Measurements from ENCODE around the gene KAZN. TPM values are rescaled to one million over a fixed set of nuclear protein-coding genes. Genes with fewer than 3 reads are reported as not detected.

Gene KAZN
- total and polyA plus RNA-seq, 4 donors = 4.4 to 19.3 (median 9.6) TPM

GRCh38 chr1:14954930-14955329 is 356.4 kb downstream of the KAZN start:
- ATAC-seq (ENCODE audit: low FRiP score) (no peak), DNase-seq (no peak)
- Histone ChIP-seq H3K4me3 (ENCODE audit: low read length in 2 of 2) (no peak overlapping the region), H3K4me1 (ENCODE audit: control insufficient read depth in 1 of 2, insufficient read depth in 2 of 2, low read length in 2 of 2) (no peaks in the 10 kb centered on the region), H3K9me3 (ENCODE audit: control insufficient read depth, low read length) (no peaks in the 10 kb centered on the region), H3K27me3 (ENCODE audit: control insufficient read depth in 1 of 2, insufficient read depth in 2 of 2, low read length in 1 of 2) (no peaks in the 10 kb centered on the region), H3K36me3 (ENCODE audit: control insufficient read depth in 1 of 2, insufficient read depth in 2 of 2, low read length in 1 of 2) (no peaks in the 10 kb centered on the region), H3K27ac (ENCODE audit: low read depth in 1 of 2, low read length in 2 of 2) (no peak overlapping the region)
- 92 to 93% methylated on average over 10 of the region's 10 CpGs for WGBS, 2 donors
- intact Hi-C loops (cut with DNase I) = no loop called here

- whole genome bisulfite sequencing, 2 donors = 91 to 95% methylated on average over 5 of the region's 5 CpGs
- DNase-seq = no peak
- intact Hi-C loops (cut with DNase I) = no loop called here
- no peak overlapping the region for H3K27ac ChIP-seq (ENCODE audit: low read depth in 1 of 2, low read length in 2 of 2)
- no peak overlapping the region for H3K4me3 ChIP-seq (ENCODE audit: low read length in 2 of 2)
- no peaks in the 10 kb centered on the region for H3K36me3 ChIP-seq (ENCODE audit: control insufficient read depth in 1 of 2, insufficient read depth in 2 of 2, low read length in 1 of 2)
- H3K4me1 ChIP-seq (ENCODE audit: control insufficient read depth in 1 of 2, insufficient read depth in 2 of 2, low read length in 2 of 2) = no peaks in the 10 kb centered on the region
- no peaks in the 10 kb centered on the region for H3K9me3 ChIP-seq (ENCODE audit: control insufficient read depth, low read length)
- ATAC-seq (ENCODE audit: low FRiP score) = no peak
- no peaks in the 10 kb centered on the region for H3K27me3 ChIP-seq (ENCODE audit: control insufficient read depth in 1 of 2, insufficient read depth in 2 of 2, low read length in 1 of 2)
Observed at GRCh38 chr1:14955402-14955801, 356.9 kb downstream of the KAZN start.

GRCh38 chr1:14955976-14956375 is 357.5 kb downstream of the KAZN start:
- Histone ChIP-seq H3K4me3 (ENCODE audit: low read length in 2 of 2) (no peak overlapping the region), H3K27me3 (ENCODE audit: control insufficient read depth in 1 of 2, insufficient read depth in 2 of 2, low read length in 1 of 2) (no peaks in the 10 kb centered on the region), H3K36me3 (ENCODE audit: control insufficient read depth in 1 of 2, insufficient read depth in 2 of 2, low read length in 1 of 2) (no peaks in the 10 kb centered on the region), H3K4me1 (ENCODE audit: control insufficient read depth in 1 of 2, insufficient read depth in 2 of 2, low read length in 2 of 2) (no peaks in the 10 kb centered on the region), H3K27ac (ENCODE audit: low read depth in 1 of 2, low read length in 2 of 2) (no peak overlapping the region), H3K9me3 (ENCODE audit: control insufficient read depth, low read length) (no peaks in the 10 kb centered on the region)
- WGBS, 2 donors = 33 to 44% methylated on average over 4 of the region's 4 CpGs
- intact Hi-C loops (cut with DNase I) = no loop called here
- no peak for DNase-seq
- ATAC-seq (ENCODE audit: low FRiP score) = no peak

GRCh38 chr1:14956579-14957195 is 358.2 kb downstream of the KAZN start:
- Histone ChIP-seq H3K4me3 (ENCODE audit: low read length in 2 of 2) (no peak overlapping the region), H3K27me3 (ENCODE audit: control insufficient read depth in 1 of 2, insufficient read depth in 2 of 2, low read length in 1 of 2) (no peaks in the 10 kb centered on the region), H3K36me3 (ENCODE audit: control insufficient read depth in 1 of 2, insufficient read depth in 2 of 2, low read length in 1 of 2) (no peaks in the 10 kb centered on the region), H3K9me3 (ENCODE audit: control insufficient read depth, low read length) (no peaks in the 10 kb centered on the region), H3K4me1 (ENCODE audit: control insufficient read depth in 1 of 2, insufficient read depth in 2 of 2, low read length in 2 of 2) (no peaks in the 10 kb centered on the region), H3K27ac (ENCODE audit: low read depth in 1 of 2, low read length in 2 of 2) (no peak overlapping the region)
- intact Hi-C loops (cut with DNase I) = no loop called here
- DNase-seq (no peak), ATAC-seq (ENCODE audit: low FRiP score) (no peak)
- 82 to 89% methylated on average over 11 of the region's 11 CpGs for WGBS, 2 donors

GRCh38 chr1:14957375-14958098 is 359.1 kb downstream of the KAZN start:
- intact Hi-C loops (cut with DNase I) = no loop called here

GRCh38 chr1:14958249-14959058 is 360.0 kb downstream of the KAZN start:
- Histone ChIP-seq H3K4me1 (ENCODE audit: control insufficient read depth in 1 of 2, insufficient read depth in 2 of 2, low read length in 2 of 2) (no peaks in the 10 kb centered on the region), H3K27ac (ENCODE audit: low read depth in 1 of 2, low read length in 2 of 2) (no peak overlapping the region), H3K27me3 (ENCODE audit: control insufficient read depth in 1 of 2, insufficient read depth in 2 of 2, low read length in 1 of 2) (no peaks in the 10 kb centered on the region), H3K9me3 (ENCODE audit: control insufficient read depth, low read length) (no peaks in the 10 kb centered on the region), H3K4me3 (ENCODE audit: low read length in 2 of 2) (no peak overlapping the region), H3K36me3 (ENCODE audit: control insufficient read depth in 1 of 2, insufficient read depth in 2 of 2, low read length in 1 of 2) (no peaks in the 10 kb centered on the region)
- intact Hi-C loops (cut with DNase I) = no loop called here
- WGBS, 2 donors = 84 to 85% methylated on average over 19 of the region's 19 CpGs
- DNase-seq (no peak), ATAC-seq (ENCODE audit: low FRiP score) (no peak)

More at GRCh38 chr1:14957375-14958098, 359.1 kb downstream of the KAZN start:
- ATAC-seq (ENCODE audit: low FRiP score) (no peak), DNase-seq (no peak)
- no peaks in the 10 kb centered on the region for H3K36me3 ChIP-seq (ENCODE audit: control insufficient read depth in 1 of 2, insufficient read depth in 2 of 2, low read length in 1 of 2)
- no peak overlapping the region for H3K27ac ChIP-seq (ENCODE audit: low read depth in 1 of 2, low read length in 2 of 2)
- H3K27me3 ChIP-seq (ENCODE audit: control insufficient read depth in 1 of 2, insufficient read depth in 2 of 2, low read length in 1 of 2) = no peaks in the 10 kb centered on the region
- no peaks in the 10 kb centered on the region for H3K9me3 ChIP-seq (ENCODE audit: control insufficient read depth, low read length)
- no peaks in the 10 kb centered on the region for H3K4me1 ChIP-seq (ENCODE audit: control insufficient read depth in 1 of 2, insufficient read depth in 2 of 2, low read length in 2 of 2)
- no peak overlapping the region for H3K4me3 ChIP-seq (ENCODE audit: low read length in 2 of 2)
- WGBS, 2 donors = 88% methylated on average over 33 of the region's 33 CpGs

GRCh38 chr1:14959059-14959694 is 360.7 kb downstream of the KAZN start:
- H3K27ac ChIP-seq (ENCODE audit: low read depth in 1 of 2, low read length in 2 of 2) = no peak overlapping the region
- WGBS, 2 donors = 88 to 89% methylated on average over 14 of the region's 14 CpGs

GRCh38 chr1:14961661-14962267 is 363.3 kb downstream of the KAZN start:
- WGBS, 2 donors = 78 to 83% methylated on average over 3 of the region's 3 CpGs
- intact Hi-C loops (cut with DNase I) = no loop called here
- H3K4me1 ChIP-seq (ENCODE audit: control insufficient read depth in 1 of 2, insufficient read depth in 2 of 2, low read length in 2 of 2) = no peaks in the 10 kb centered on the region
- H3K4me3 ChIP-seq (ENCODE audit: low read length in 2 of 2) = no peak overlapping the region
- DNase-seq (no peak), ATAC-seq (ENCODE audit: low FRiP score) (no peak)
- no peaks in the 10 kb centered on the region for H3K36me3 ChIP-seq (ENCODE audit: control insufficient read depth in 1 of 2, insufficient read depth in 2 of 2, low read length in 1 of 2)
- no peaks in the 10 kb centered on the region for H3K9me3 ChIP-seq (ENCODE audit: control insufficient read depth, low read length)
- no peaks in the 10 kb centered on the region for H3K27me3 ChIP-seq (ENCODE audit: control insufficient read depth in 1 of 2, insufficient read depth in 2 of 2, low read length in 1 of 2)
- H3K27ac ChIP-seq (ENCODE audit: low read depth in 1 of 2, low read length in 2 of 2) = no peak overlapping the region

More at GRCh38 chr1:14959059-14959694, 360.7 kb downstream of the KAZN start:
- ATAC-seq (ENCODE audit: low FRiP score) (no peak), DNase-seq (no peak)
- no peaks in the 10 kb centered on the region for H3K36me3 ChIP-seq (ENCODE audit: control insufficient read depth in 1 of 2, insufficient read depth in 2 of 2, low read length in 1 of 2)
- no peaks in the 10 kb centered on the region for H3K4me1 ChIP-seq (ENCODE audit: control insufficient read depth in 1 of 2, insufficient read depth in 2 of 2, low read length in 2 of 2)
- intact Hi-C loops (cut with DNase I) = no loop called here
- no peaks in the 10 kb centered on the region for H3K9me3 ChIP-seq (ENCODE audit: control insufficient read depth, low read length)
- H3K27me3 ChIP-seq (ENCODE audit: control insufficient read depth in 1 of 2, insufficient read depth in 2 of 2, low read length in 1 of 2) = no peaks in the 10 kb centered on the region
- no peak overlapping the region for H3K4me3 ChIP-seq (ENCODE audit: low read length in 2 of 2)
